Chondrocyte (in vitro differentiated cells): ENCODE data around the gene KBTBD13. TPM values are rescaled to one million over a fixed set of nuclear protein-coding genes. Genes with fewer than 3 reads are reported as not detected.

Experiments used
- DNase-seq: peaks from one replicate; pipeline ENCODE4 v3.0.0; 2021; ENCODE audit warnings: mixed read lengths, low spot score
- H3K27ac Mint-ChIP-seq: one replicate; pipeline ENCODE4 v1.8.0; 2021; ENCODE audit warnings: mild to moderate bottlenecking, moderate library complexity, mixed read lengths; ENCODE audit not compliant: unreplicated experiment
- H3K27me3 Mint-ChIP-seq: 2 replicates; pipeline ENCODE4 v1.8.0; 2021; ENCODE audit warnings: low read depth, mixed read lengths
- H3K36me3 Mint-ChIP-seq: 2 replicates; pipeline ENCODE4 v1.8.0; 2021; ENCODE audit warnings: low read depth, mixed read lengths
- H3K4me1 Mint-ChIP-seq: 2 replicates; pipeline ENCODE4 v1.8.0; 2021; ENCODE audit warnings: low read depth, mild to moderate bottlenecking, mixed read lengths
- H3K4me3 Mint-ChIP-seq: one replicate; pipeline ENCODE4 v1.8.0; 2021; ENCODE audit warnings: mild to moderate bottlenecking, moderate library complexity, mixed read lengths; ENCODE audit not compliant: unreplicated experiment
- H3K9me3 Mint-ChIP-seq: 2 replicates; pipeline ENCODE4 v1.8.0; 2021; ENCODE audit warnings: low read depth, mixed read lengths
- total RNA-seq: library from RNA; stranded (reverse); gene quantifications from 3 replicates; pipeline ENCODE4 v1.2.1, GENCODE V29; 2021
- TF ChIP-seq, protein P1 (sequence below): fragments of 200-600 bp; sonication (generic); IDR thresholded peaks from 2 replicates; pipeline ENCODE4 v1.5.0; 2021; ENCODE audit warnings: antibody characterized with exemption, mild to moderate bottlenecking, moderate library complexity

Gene KBTBD13
- total RNA-seq, 1 donor from 2014 or later: not detected

DNA sequence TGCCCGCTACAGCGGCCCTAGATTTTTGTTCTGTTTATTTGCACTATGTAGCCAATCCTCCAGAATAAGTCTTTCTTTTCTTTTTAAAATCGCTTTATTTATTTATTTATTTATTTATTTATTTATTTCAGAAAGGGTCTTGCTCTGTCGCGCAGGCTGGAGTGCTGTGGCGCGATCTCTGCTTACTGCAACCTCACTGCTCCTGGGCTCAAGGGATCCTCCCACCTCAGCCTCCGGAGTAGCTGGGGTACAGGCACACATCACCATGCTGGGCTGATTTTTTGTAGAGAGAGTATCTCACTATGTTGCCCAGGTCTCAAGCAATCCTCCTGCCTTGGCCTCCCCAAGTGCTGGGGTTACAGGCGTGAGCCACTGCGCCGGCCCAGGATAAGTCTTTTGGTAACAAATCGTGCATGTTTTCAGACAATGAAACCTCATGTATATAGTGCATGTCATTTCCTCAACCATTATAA, 46.8 kb upstream of the KBTBD13 start:
- Mint-ChIP-seq H3K36me3 (peaks cover 9% of the 10 kb centered on the region), H3K4me1 (peaks cover 24% of the 10 kb centered on the region), H3K4me3 (peak overlapping the region; percentile 80), H3K27me3 (no peaks in the 10 kb centered on the region), H3K9me3 (no peaks in the 10 kb centered on the region), H3K27ac (no peak overlapping the region)
- DNase-seq: no peak
- TF ChIP-seq, protein P1, sequence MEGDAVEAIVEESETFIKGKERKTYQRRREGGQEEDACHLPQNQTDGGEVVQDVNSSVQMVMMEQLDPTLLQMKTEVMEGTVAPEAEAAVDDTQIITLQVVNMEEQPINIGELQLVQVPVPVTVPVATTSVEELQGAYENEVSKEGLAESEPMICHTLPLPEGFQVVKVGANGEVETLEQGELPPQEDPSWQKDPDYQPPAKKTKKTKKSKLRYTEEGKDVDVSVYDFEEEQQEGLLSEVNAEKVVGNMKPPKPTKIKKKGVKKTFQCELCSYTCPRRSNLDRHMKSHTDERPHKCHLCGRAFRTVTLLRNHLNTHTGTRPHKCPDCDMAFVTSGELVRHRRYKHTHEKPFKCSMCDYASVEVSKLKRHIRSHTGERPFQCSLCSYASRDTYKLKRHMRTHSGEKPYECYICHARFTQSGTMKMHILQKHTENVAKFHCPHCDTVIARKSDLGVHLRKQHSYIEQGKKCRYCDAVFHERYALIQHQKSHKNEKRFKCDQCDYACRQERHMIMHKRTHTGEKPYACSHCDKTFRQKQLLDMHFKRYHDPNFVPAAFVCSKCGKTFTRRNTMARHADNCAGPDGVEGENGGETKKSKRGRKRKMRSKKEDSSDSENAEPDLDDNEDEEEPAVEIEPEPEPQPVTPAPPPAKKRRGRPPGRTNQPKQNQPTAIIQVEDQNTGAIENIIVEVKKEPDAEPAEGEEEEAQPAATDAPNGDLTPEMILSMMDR: no peak

DNA sequence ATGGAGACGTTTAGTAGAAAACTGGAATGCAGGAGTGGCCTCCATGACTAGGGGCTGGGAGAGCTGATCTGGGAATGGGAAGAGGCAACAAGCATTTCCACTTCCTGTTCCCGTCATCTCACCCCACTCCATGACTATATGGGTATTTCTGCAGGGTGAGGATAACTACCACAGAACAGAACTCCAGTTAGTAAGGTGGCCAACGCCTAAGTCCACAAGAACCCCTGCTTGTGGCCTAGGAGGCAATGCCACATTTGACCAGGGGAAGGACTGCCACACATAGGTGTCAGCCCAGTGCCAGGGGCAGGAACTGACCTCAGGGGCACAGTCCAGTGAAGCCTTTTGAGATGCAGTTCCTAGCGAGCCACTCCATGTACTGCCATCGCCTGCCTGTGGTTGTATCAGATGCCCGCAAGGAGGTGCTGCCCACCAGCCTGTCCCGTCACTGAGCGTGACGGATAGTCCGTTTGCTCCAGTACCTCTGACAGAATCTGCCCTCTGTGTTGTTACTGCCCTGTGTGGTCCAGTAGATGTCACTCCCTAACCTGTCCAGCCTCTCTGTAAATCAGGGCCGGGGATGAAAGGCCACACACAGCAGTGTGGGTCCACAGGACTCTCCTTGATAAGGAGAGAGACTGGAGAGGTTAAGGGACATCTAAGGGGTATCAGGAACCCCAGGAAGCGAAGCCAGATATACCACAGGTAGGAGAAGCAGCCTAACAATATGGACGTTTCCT, 43.6 kb upstream of the KBTBD13 start:
- Mint-ChIP-seq H3K27me3 (no peaks in the 10 kb centered on the region), H3K4me3 (no peak overlapping the region), H3K27ac (no peak overlapping the region), H3K4me1 (peaks cover 14% of the 10 kb centered on the region), H3K36me3 (no peaks in the 10 kb centered on the region), H3K9me3 (no peaks in the 10 kb centered on the region)
- TF ChIP-seq, protein P1: peak; percentile 78
- DNase-seq: no peak

DNA sequence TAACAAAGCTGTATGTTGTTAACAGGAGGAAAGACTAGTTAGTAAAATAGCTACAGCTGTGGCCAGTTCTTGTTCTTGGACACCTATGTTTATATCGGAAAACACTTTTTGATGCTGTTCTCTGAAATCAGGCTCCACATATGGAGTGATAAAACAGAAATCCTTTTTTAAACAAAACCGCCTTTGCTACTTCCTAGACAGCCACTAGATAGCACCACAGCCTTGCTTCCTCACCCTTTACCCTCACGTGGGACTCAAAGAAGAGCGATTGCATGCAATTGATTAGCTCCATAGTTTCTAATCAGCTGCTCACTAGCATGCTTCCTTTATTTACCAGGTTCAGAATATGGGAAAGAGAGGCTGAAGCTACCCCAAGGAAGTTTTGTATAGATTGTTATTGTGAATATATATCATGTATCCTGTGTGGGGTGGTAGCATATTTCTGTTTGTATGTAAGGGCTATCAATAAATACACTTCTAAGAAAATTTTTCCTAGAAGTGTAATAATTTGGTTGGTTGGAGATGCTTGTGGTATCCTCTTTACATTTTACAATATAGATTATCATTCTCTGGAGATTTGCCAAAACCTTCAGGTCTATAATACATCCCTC, 42.8 kb upstream of the KBTBD13 start:
- no peaks in the 10 kb centered on the region for H3K27me3 Mint-ChIP-seq
- TF ChIP-seq, protein P1: peak; percentile 71

DNA sequence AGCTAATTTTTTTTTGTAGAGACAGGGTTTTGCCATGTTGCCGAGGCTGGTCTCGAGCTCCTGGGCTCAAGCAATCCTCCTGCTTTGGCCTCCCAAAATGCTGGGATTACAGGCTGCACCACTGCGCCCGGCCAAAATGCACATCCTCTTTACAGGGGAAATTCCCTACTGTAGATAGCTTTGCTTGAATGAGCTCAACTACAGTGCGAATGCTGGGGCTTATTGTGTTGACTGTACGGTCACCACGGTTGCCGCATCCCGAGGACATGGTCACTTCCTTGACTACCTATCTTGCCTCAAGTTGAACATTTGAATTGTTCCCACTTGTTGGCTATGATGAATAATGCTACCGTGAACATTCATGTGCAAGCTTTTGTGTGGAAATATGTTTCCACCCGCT, 41.8 kb upstream of the KBTBD13 start:
- no peak for DNase-seq
- Mint-ChIP-seq H3K36me3 (no peaks in the 10 kb centered on the region), H3K9me3 (no peaks in the 10 kb centered on the region), H3K4me3 (no peak overlapping the region), H3K27ac (no peak overlapping the region), H3K27me3 (no peaks in the 10 kb centered on the region), H3K4me1 (peaks cover 6% of the 10 kb centered on the region)
- TF ChIP-seq, protein P1: no peak

More for the DNA sequence above, 42.8 kb upstream of the KBTBD13 start:
- H3K27ac Mint-ChIP-seq: no peak overlapping the region
- no peak for DNase-seq
- peaks cover 6% of the 10 kb centered on the region for H3K4me1 Mint-ChIP-seq
- no peaks in the 10 kb centered on the region for H3K9me3 Mint-ChIP-seq
- no peaks in the 10 kb centered on the region for H3K36me3 Mint-ChIP-seq
- no peak overlapping the region for H3K4me3 Mint-ChIP-seq

DNA sequence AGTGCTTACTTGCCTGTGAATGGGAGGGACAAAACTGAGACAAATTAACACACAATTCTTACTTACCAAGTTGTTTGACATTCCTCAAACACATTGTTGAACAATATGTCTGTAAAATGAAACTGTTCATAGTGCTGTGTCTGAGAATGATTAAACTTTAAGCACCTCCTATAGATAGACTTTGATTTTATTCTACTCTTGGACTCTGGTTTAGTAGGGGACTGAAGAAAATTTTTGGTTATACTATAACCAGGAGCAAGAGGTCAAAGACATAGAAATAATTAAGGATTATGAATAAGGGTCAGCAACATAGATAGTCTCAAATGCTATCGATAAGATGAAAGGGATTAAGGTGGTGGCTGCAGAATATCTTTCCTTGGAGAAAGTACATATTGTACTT, 39.2 kb upstream of the KBTBD13 start:
- Mint-ChIP-seq H3K9me3 (no peaks in the 10 kb centered on the region), H3K4me3 (no peak overlapping the region), H3K4me1 (peaks cover 6% of the 10 kb centered on the region), H3K27ac (no peak overlapping the region), H3K27me3 (no peaks in the 10 kb centered on the region), H3K36me3 (no peaks in the 10 kb centered on the region)
- TF ChIP-seq, protein P1: no peak
- no peak for DNase-seq
